Stimulated activated CD8-positive, alpha-beta memory T cell treated with anti-CD3 and anti-CD28 coated beads, Interleukin-7, amount 100 ng/mL, for 48 hours (primary cell): Measurements from ENCODE around the gene RNPEP.
"Not testable (repeated sequence)": the region's sequence is repeated elsewhere in the genome, so short reads cannot be mapped to it uniquely, and the experiment has no call there.

Experiments
- DNase-seq, 2 donors: peaks; one replicate each; pipeline ENCODE4 v3.0.0-alpha.2; 2020; ENCODE audit warnings: low read depth in 1 of 2; ENCODE audit errors: extremely low read depth in 1 of 2

Gene RNPEP

GRCh38 chr1:201955729-201956143 is 26.7 kb upstream of the RNPEP start:
- DNase-seq, result no peak

DNA sequence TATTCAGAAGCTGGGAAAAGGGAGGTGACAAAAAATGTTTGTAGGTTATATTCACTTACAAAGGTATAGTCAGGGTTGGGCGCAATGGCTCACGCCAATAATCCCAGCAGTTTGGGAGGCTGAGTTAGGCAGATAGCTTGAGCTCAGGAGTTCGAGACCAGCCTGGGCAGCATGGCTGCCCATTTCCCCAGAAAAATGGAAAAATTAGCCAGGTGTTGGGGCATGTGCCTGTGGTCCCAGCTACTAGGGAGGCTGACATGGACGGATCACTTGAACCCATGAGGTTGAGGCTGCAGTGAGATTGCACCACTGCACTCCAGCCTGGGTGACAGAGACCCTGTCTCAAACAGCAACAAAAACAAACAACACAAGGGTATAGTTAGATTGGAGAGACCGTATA is 24.1 kb upstream of the RNPEP start:
- DNase-seq, result no peak

DNA sequence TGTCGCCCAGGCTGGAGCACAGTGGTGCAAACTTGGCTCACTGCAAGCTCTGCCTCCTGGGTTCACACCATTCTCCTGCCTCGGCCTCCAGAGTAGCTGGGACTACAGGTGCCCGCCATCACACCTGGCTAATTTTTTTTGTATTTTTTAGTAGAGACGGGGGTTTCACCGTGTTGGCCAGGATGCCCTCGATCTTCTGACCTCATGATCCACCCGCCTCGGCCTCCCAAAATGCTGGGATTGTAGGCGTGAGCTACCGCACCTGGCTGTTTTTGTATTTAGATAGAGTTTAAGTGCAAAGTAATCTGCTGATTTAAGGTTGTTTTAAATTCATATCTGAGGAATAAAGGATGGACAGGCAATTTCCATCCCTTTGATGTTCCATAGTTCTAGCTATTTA is 20.1 kb upstream of the RNPEP start:
- not testable (repeated sequence) for DNase-seq

DNA sequence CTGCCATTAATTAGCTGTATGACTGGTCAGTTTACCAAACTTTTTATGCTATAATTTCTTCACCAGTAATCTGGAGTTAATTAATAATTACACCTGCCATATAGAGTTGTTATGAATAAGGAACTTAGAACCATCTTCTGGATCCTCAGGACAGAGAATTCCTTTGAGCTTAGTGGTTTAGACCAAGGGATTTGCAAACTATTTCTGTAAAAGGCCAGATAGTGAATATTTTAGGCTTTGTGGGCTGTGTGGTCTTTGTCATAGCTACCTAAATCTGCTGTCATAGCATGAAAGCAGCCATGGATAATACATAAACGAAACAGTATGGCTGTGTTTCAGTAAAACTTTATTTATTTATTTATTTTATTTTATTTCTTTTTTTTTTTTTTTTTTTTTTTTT is 18.2 kb upstream of the RNPEP start:
- DNase-seq, result no peak

GRCh38 chr1:201966171-201966570 is 16.3 kb upstream of the RNPEP start:
- DNase-seq, result no peak

DNA sequence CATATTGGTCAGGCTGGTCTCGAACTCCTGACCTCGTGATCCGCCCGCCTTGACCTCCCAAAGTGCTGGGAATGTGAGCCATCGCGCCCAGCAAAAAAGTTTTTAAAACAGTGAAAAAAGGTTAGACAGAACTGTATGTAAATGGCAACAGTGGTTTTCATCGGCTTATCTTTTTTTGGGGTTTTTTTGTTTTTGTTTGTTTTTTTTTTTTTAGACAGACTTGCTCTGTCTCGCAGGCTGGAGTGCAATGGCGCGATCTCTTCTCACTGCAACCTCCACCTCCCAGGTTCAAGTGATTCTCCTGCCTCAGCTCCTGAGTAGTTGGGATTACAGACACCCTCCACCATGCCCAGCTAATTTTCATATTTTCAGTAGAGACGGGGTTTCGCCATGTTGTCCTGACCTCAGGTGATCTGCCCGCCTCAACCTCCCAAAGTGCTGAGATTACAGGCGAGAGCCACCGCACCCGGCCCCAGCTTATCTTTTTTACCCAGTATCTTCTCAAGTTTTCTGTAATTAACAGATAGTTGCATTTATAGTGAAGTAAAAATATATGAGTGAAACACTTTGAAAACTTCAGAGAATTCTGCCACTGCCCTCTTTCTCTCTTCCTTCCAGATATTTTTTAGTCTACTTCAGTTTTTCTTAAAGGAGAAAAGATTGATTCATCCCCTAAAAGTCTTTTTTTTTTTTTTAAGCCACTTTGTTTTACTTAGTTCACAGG is 14.1 kb upstream of the RNPEP start:
- DNase-seq, result no peak

GRCh38 chr1:201970334-201971159 is 11.9 kb upstream of the RNPEP start:
- DNase-seq, result no peak

DNA sequence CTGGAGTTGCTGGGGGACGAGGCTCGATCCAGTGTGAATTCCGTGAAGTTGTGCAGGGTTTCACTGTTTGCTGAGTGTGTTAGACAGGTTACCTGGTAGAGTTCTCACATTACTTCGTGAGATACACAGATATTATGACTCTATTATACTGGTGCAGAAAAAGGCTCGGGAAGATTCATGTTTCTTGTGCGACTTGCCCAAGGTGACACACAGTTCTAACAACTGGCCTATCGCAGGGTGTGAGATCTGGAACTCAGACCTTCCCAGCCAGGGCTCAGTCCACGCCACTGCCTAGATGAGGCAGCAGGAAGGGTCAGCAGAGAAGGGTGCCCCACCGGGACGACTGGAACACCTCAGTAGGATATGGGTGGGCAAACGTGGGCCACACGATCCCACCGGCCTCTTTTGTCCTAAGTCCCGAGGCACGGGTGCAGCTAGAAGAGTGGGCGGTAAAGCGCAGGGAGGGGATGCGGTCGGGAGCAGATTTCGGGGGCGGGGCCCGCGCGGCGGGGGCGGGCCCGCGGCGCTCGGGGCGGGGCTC is 296 bp upstream of the RNPEP start:
- peak; percentile 49 to 60 for DNase-seq

DNA sequence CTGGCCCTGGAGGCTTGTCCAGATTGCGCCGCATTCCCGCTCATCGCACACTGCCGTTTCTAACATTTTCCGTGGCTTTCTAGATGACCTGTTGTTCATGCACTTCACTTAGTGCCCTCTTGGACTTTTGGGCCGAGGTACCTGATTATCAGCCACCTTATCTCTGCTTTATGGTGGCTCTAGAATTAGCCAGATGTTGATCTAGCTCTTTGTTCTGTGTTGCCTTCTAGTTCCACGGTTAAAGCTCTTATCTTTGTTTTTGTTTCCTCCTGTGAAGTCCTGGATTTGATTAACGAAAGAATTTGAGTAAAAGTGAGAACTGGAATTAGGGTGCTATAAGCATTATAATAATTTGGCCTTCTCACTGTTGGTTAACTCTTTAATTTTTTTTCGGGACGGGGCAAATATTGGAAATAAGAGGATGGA is 945 bp downstream of the RNPEP start:
- no peak for DNase-seq

DNA sequence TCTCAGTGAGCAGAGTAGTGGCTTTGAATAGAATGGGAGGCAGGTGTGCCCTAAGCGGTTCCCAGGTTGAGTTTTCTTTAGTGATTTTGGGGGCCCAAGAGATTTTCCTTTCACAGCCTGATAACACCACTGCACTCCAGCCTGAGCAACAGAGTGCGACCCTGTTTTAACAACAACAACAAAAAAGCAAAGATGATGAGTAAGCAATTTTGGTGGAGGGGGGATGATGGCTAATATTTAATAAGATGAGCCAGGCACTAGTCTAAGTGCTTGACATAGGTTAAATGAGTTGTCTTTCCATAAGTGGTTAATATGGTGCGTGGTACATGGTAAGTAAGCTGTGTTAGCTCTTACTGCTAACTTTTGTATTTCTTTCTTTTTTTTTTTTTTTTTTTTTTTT is 2.0 kb downstream of the RNPEP start:
- DNase-seq, result no peak

GRCh38 chr1:201985355-201985754 is 2.9 kb downstream of the RNPEP start:
- no peak for DNase-seq

DNA sequence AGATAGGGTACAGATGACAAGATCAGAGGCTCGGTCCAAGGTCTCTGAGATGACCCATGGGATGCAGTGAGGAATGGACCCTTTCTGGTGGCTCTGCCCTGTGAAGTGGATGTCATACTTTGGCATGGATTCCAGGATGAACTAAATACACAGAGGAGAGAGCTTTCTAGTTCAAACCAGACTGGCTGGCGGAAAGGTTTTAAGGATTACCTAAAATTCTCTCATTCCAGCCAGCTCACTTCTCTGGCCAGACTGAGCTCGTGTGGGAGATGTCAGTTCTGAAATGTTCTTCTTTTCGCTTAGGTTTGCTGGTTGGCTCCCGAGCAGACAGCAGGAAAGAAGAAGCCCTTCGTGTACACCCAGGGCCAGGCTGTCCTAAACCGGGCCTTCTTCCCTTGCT is 6.2 kb downstream of the RNPEP start:
- DNase-seq, result no peak

DNA sequence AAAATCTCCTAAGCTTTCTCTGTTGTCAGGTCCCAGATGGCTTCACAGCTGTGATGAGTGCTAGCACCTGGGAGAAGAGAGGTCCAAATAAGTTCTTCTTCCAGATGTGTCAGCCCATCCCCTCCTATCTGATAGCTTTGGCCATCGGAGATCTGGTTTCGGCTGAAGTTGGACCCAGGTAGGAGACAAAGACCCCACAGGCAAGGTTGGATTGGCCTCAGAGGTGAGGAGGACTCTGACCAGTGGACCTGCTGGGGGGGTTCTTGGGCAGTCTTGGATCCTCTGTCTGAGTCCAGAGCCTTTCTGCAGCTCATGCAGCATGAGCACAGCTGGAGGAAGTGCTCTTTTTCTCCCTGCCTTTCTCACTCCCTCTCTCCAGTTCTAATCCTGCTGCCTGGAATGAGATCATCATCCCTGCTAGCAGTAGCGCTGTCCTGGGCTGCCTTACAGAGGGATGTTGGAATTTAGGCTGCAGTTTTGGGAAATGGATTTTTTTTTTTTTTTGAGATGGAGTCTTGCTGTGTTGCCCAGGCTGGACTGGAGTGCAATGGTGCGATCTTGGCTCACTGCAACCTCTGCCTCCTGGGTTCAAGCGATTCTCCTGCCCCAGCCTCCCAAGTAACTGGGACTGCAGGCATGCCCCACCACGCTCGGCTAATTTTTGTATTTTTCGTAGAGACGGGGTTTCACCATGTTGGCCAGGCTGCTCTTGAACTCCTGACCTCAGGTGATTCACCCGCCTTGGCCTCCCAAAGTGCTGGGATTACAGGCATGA is 7.1 kb downstream of the RNPEP start:
- DNase-seq, result no peak

- no peak for DNase-seq
Measured at GRCh38 chr1:201990427-201990826, 8.0 kb downstream of the RNPEP start.

GRCh38 chr1:201999625-202000238 is 17.3 kb downstream of the RNPEP start:
- DNase-seq, result no peak

GRCh38 chr1:202002507-202002906 is 20.1 kb downstream of the RNPEP start:
- DNase-seq, result no peak

- DNase-seq, result no peak
Measured at GRCh38 chr1:202004711-202005110, 22.3 kb downstream of the RNPEP start.

DNA sequence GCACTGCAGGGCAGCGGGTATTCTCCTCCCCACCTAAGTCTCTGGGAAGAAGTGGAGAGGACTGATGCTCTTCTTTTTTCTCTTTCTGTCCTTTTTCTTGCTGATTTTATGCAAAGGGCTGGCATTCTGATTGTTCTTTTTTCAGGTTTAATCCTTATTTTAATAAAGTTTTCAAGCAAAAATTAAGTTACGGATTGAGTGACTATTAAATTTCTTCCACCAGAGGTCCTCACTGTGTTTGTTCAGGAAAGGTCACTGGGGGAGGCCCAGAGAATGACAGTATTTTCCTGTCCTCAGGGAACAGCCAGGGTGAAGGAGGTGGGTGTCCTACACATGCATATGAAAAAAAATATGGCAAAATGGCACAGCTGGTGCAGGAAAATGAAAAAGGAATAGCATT is 23.5 kb downstream of the RNPEP start:
- DNase-seq, result no peak

- no peak for DNase-seq
Measured at GRCh38 chr1:202007304-202007703, 24.9 kb downstream of the RNPEP start.

- DNase-seq, result no peak
Measured at GRCh38 chr1:202007805-202008489, 25.5 kb downstream of the RNPEP start.
